H1 (cell line): ENCODE measurements around the gene IL17D. TPM values are rescaled to one million over a fixed set of nuclear protein-coding genes. Genes with fewer than 3 reads are reported as not detected.

Source experiments
- CTCF ChIA-PET: fragments of 300-600 bp; sonication (Branson Sonifier 250); formaldehyde crosslinking; loops from one replicate; lab custom pipeline; 2021; ENCODE audit not compliant: partially characterized antibody; lab: Charles Lee
- POLR2A ChIA-PET: fragments of 300-600 bp; sonication (Branson Sonifier 250); formaldehyde crosslinking; loops from one replicate; lab custom pipeline; 2021; ENCODE audit warnings: inconsistent platforms; ENCODE audit not compliant: partially characterized antibody; lab: Charles Lee
- DNase-seq, 2 experiments: peaks; one replicate each; pipeline versions ENCODE4 v3.0.0 to v3.0.0-alpha.2; 2010 to 2022; ENCODE audit warnings: low spot score in 2 of 2, low read depth in 1 of 2, mixed read lengths in 1 of 2
- FAIRE-seq: peaks from 2 replicates; lab custom pipeline; 2011; peaks lifted over from hg19 to GRCh38; lab: Jason Lieb, UNC
- H2AFZ ChIP-seq: 2 replicates; pipeline ENCODE4 v1.8.1; 2012; ENCODE audit warnings: low read length, inconsistent platforms
- H2AK5ac ChIP-seq: 2 replicates; pipeline ENCODE4 v1.6.1; 2013; ENCODE audit warnings: low read depth, low read length
- H2BK120ac ChIP-seq: replicated peaks from 2 replicates; pipeline ENCODE3; 2013; ENCODE audit warnings: low read depth, low read length, inconsistent platforms
- H2BK12ac ChIP-seq: 2 replicates; pipeline ENCODE4 v1.6.1; 2013; ENCODE audit warnings: low read depth, low read length
- H2BK15ac ChIP-seq: 2 replicates; pipeline ENCODE4 v1.6.1; 2013; ENCODE audit warnings: low read length
- H2BK20ac ChIP-seq: 2 replicates; pipeline ENCODE4 v1.6.1; 2013; ENCODE audit warnings: low read length
- H2BK5ac ChIP-seq: 2 replicates; pipeline ENCODE4 v1.6.1; 2013; ENCODE audit warnings: low read depth, low read length
- H3K14ac ChIP-seq: 2 replicates; pipeline ENCODE4 v1.6.1; 2013; ENCODE audit warnings: inconsistent platforms; ENCODE audit not compliant: insufficient read length
- H3K18ac ChIP-seq: 2 replicates; pipeline ENCODE4 v1.6.1; 2013; ENCODE audit warnings: low read length; ENCODE audit errors: extremely low read depth
- H3K23ac ChIP-seq: 2 replicates; pipeline ENCODE4 v1.6.1; 2013; ENCODE audit warnings: inconsistent platforms; ENCODE audit not compliant: insufficient read length
- H3K23me2 ChIP-seq: 2 replicates; pipeline ENCODE4 v1.6.1; 2013; ENCODE audit warnings: low read depth, low read length
- H3K27ac ChIP-seq: 2 replicates; pipeline ENCODE4 v1.6.1; 2011; ENCODE audit warnings: low read depth, low read length, inconsistent platforms
- H3K27me3 ChIP-seq, 4 experiments: replicated peaks in 1 of 4; 1 replicate in 1 of 4; 2 replicates in 3 of 4; pipeline versions ENCODE4 v1.6.1 to v1.8.1; 2011 to 2013; ENCODE audit warnings: low read length in 3 of 4, mild to moderate bottlenecking in 3 of 4, inconsistent platforms in 2 of 4, mixed read lengths in 2 of 4, moderate library complexity in 1 of 4; ENCODE audit not compliant: control insufficient read depth in 3 of 4, insufficient read depth in 3 of 4; ENCODE audit errors: extremely low read depth in 1 of 4
- H3K36me3 ChIP-seq, 4 experiments: 2 replicates each; pipeline versions ENCODE4 v1.6.1 to v1.8.1; 2011 to 2013; ENCODE audit warnings: mild to moderate bottlenecking in 4 of 4, low read length in 3 of 4, moderate library complexity in 2 of 4, control low read depth in 1 of 4, inconsistent platforms in 1 of 4; ENCODE audit not compliant: insufficient read depth in 4 of 4, control insufficient read depth in 2 of 4
- H3K4ac ChIP-seq: replicated peaks from 2 replicates; pipeline ENCODE3; 2013; ENCODE audit warnings: low read length, low read depth, mixed read lengths, inconsistent platforms; ENCODE audit not compliant: insufficient read length
- H3K4me1 ChIP-seq, 4 experiments: replicated peaks in 1 of 4; 1 replicate in 1 of 4; 2 replicates in 3 of 4; pipeline versions ENCODE4 v1.6.1 to v1.8.1; 2011 to 2013; ENCODE audit warnings: low read length in 3 of 4, inconsistent platforms in 2 of 4, mixed read lengths in 1 of 4; ENCODE audit not compliant: insufficient read depth in 4 of 4, control insufficient read depth in 3 of 4
- H3K4me2 ChIP-seq, 2 experiments: 2 replicates each; pipeline versions ENCODE4 v1.6.1 to v1.8.1; 2011 to 2013; ENCODE audit warnings: low read depth in 2 of 2, low read length in 2 of 2, control low read depth in 1 of 2, inconsistent platforms in 1 of 2, mild to moderate bottlenecking in 1 of 2; ENCODE audit not compliant: insufficient read depth in 1 of 2
- H3K4me3 ChIP-seq, 4 experiments: fragments of 200-600, 300-600 bp in 1 of 4; sonication (generic), shearing (Covaris generic), sonication (Bioruptor Twin) in 1 of 4; 2 replicates each; pipeline versions ENCODE4 v1.5.1 to v1.8.1; 2011 to 2016; ENCODE audit warnings: low read length in 4 of 4, low read depth in 3 of 4, control low read depth in 2 of 4, inconsistent platforms in 2 of 4, mild to moderate bottlenecking in 2 of 4, mixed read lengths in 1 of 4, moderate library complexity in 1 of 4; ENCODE audit not compliant: insufficient read depth in 2 of 4; ENCODE audit errors: extremely low read depth in 1 of 4
- H3K56ac ChIP-seq: replicated peaks from 2 replicates; pipeline ENCODE3; 2013; ENCODE audit warnings: low read depth, mild to moderate bottlenecking, mixed read lengths, low read length, inconsistent platforms; ENCODE audit not compliant: insufficient read length
- H3K79me1 ChIP-seq: 2 replicates; pipeline ENCODE4 v1.6.1; 2013; ENCODE audit warnings: low read depth, low read length, control low read depth
- H3K79me2 ChIP-seq, 2 experiments: 2 replicates each; pipeline versions ENCODE4 v1.6.1 to v1.8.1; 2012 to 2013; ENCODE audit warnings: low read length in 2 of 2, mild to moderate bottlenecking in 2 of 2, inconsistent platforms in 1 of 2; ENCODE audit not compliant: insufficient read depth in 2 of 2, control insufficient read depth in 1 of 2
- H3K9ac ChIP-seq, 4 experiments: replicated peaks in 1 of 4; 1 replicate in 1 of 4; 2 replicates in 3 of 4; pipeline versions ENCODE4 v1.6.1 to v1.8.1; 2011 to 2013; ENCODE audit warnings: low read depth in 3 of 4, low read length in 3 of 4, control low read depth in 2 of 4, mild to moderate bottlenecking in 2 of 4, moderate library complexity in 2 of 4, inconsistent platforms in 1 of 4; ENCODE audit errors: extremely low read depth in 1 of 4
- H3K9me3 ChIP-seq, 2 experiments: 2 replicates each; pipeline versions ENCODE4 v1.6.1 to v1.8.1; 2012 to 2013; ENCODE audit warnings: mild to moderate bottlenecking in 2 of 2, moderate library complexity in 2 of 2, control low read depth in 1 of 2, inconsistent platforms in 1 of 2, low read depth in 1 of 2, low read length in 1 of 2, mixed read lengths in 1 of 2; ENCODE audit not compliant: insufficient read depth in 2 of 2
- H4K20me1 ChIP-seq, 2 experiments: replicated peaks in 1 of 2; 2 replicates each; pipeline versions ENCODE3 to v1.8.1; 2011 to 2013; ENCODE audit warnings: inconsistent platforms in 2 of 2, low read length in 2 of 2, mild to moderate bottlenecking in 1 of 2; ENCODE audit not compliant: insufficient read depth in 2 of 2, control insufficient read depth in 1 of 2
- H4K5ac ChIP-seq: 2 replicates; pipeline ENCODE4 v1.6.1; 2013; ENCODE audit warnings: low read length, low read depth, mixed read lengths, inconsistent platforms; ENCODE audit not compliant: insufficient read length
- H4K8ac ChIP-seq: 2 replicates; pipeline ENCODE4 v1.8.0; 2013; ENCODE audit warnings: mild to moderate bottlenecking, moderate library complexity, low read length, inconsistent platforms; ENCODE audit not compliant: insufficient read depth; ENCODE audit errors: extremely low read depth
- H4K91ac ChIP-seq: replicated peaks from 2 replicates; pipeline ENCODE3; 2013; ENCODE audit warnings: low read length, mixed read lengths, inconsistent platforms; ENCODE audit not compliant: insufficient read length
- CHD2 ChIP-seq: IDR thresholded peaks from 2 replicates; pipeline ENCODE4 v1.6.1; 2012; ENCODE audit warnings: low read length, improper control_type of control experiment
- GABPA ChIP-seq: IDR thresholded peaks from 2 replicates; pipeline ENCODE4 v1.6.1; 2011; ENCODE audit warnings: mild to moderate bottlenecking, low read length, moderate library complexity, borderline replicate concordance; ENCODE audit not compliant: insufficient read depth
- HDAC2 ChIP-seq, 2 experiments: fragments of 300-600 bp in 1 of 2; sonication (generic) in 1 of 2; IDR thresholded peaks; 2 replicates each; pipeline ENCODE4 v1.6.1; 2011 to 2012; ENCODE audit warnings: low read depth in 2 of 2, low read length in 2 of 2, mild to moderate bottlenecking in 2 of 2, moderate library complexity in 2 of 2, borderline replicate concordance in 1 of 2, inconsistent platforms in 1 of 2
- KDM1A ChIP-seq: fragments of 200-600, 300-600 bp; sonication (generic); IDR thresholded peaks from 2 replicates; pipeline ENCODE4 v1.7.1; 2016; ENCODE audit warnings: mild to moderate bottlenecking, low read length, borderline replicate concordance
- MAFK ChIP-seq: IDR thresholded peaks from 2 replicates; pipeline ENCODE4 v1.6.1; 2012; ENCODE audit warnings: low read depth, mild to moderate bottlenecking, improper control_type of control experiment, low read length
- POLR2AphosphoS5 ChIP-seq: IDR thresholded peaks from 2 replicates; pipeline ENCODE4 v1.6.1; 2011; ENCODE audit warnings: low read depth, low read length
- RXRA ChIP-seq: IDR thresholded peaks from 2 replicates; pipeline ENCODE4 v1.6.1; 2011; ENCODE audit warnings: low read depth, mild to moderate bottlenecking, low read length, moderate library complexity; ENCODE audit not compliant: insufficient read depth
- SUZ12 ChIP-seq: fragments of 200-600 bp; sonication (generic); IDR thresholded peaks from 2 replicates; pipeline ENCODE4 v1.6.1; 2012; ENCODE audit warnings: mild to moderate bottlenecking, inconsistent platforms, low read length, moderate library complexity, mixed read lengths
- WGBS, 2 experiments: shearing (Covaris generic) in 1 of 2; methylation state at CpG; one replicate each; pipeline versions ENCODE4 v1.1.6 to v1.1.7; 2013 to 2015; ENCODE audit warnings: low lambda C conversion rate in 2 of 2, mixed read lengths in 2 of 2, inconsistent platforms in 1 of 2, low coverage in 1 of 2, missing lambda C conversion rate in 1 of 2; ENCODE audit not compliant: insufficient replicate concordance in 2 of 2, insufficient coverage in 1 of 2, insufficient read length in 1 of 2; ENCODE audit errors: extremely low coverage in 1 of 2, missing lambda C conversion rate in 1 of 2; 5-methylcytosine and 5-hydroxymethylcytosine counted together
- polyA plus RNA-seq, 7 experiments: library from polyadenylated mRNA; depleted of rRNA in 3 of 7; stranded (reverse) in 5 of 7; unstranded in 2 of 7; fragments of >200 nt in 5 of 7; fragments of 200-250 nt in 2 of 7; gene quantifications; 1 replicate in 5 of 7; 2 replicates in 1 of 7; 4 replicates in 1 of 7; pipeline versions ENCODE4 v1.2.1 to v1.2.3, GENCODE V29; 2011 to 2013; ENCODE audit warnings: missing spikeins in 2 of 7, mixed read lengths in 2 of 7
- total RNA-seq: library from RNA; stranded (reverse); fragmentation: NEBNext Ultra II Directional; extraction: Animal tissue kit (Norgen Biotek cat#: 25700); gene quantifications from 2 replicates; pipeline ENCODE4 v1.2.1, GENCODE V29; 2021

Gene IL17D
- total and polyA plus RNA-seq, 2 of the 8 experiments (the other 6 are each of a cell fraction or from before 2014, with no cell fraction given), result 0.56 to 0.59 TPM

DNA sequence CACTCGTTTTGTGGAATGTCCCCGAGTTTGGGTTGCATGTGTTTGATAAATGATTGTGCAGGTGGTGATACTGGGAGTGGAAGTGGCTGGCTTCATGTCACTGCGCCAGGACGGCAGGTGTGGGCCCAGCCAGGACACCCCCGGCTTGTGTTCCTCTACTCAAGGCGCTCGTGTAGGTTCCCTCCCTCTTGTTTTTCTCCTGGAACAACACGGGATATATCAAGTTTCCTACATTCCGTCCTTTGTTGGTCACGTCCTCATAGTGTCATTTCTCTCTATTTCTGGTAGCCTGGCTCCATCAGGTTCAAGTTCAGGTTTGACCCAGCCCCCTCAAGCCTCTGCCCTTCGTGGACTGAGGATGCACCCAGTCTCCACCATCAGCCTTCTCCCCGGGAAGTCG is 16.3 kb downstream of the IL17D start:
- DNase-seq, result no peak
- Histone ChIP-seq H3K36me3 (no peaks in the 10 kb centered on the region), H3K79me2 (no peaks in the 10 kb centered on the region), H3K9ac (no peak overlapping the region), H3K27ac (no peak overlapping the region), H3K18ac (no peak overlapping the region), H3K14ac (no peak overlapping the region), H4K5ac (no peak overlapping the region), H3K4ac (no peak overlapping the region), H2BK120ac (no peak overlapping the region), H2AK5ac (0 out of 2 replicates have a peak overlapping the region, but pooled peaks have one; percentile 4), H2BK12ac (0 out of 2 replicates have a peak overlapping the region, but pooled peaks have one; percentile 27), H4K20me1 (peaks cover 0 to 10% of the 10 kb centered on the region in 2 experiments), H3K27me3 (peaks cover 2 to 29% (median 18%) of the 10 kb centered on the region in 4 experiments; a peak in 6 of 7 replicates), H4K91ac (no peak overlapping the region), H3K9me3 (no peaks in the 10 kb centered on the region; a peak in 1 of 4 replicates), H3K4me1 (peaks cover 0 to 3% (median 0%) of the 10 kb centered on the region in 4 experiments; a peak in 3 of 7 replicates), H3K4me2 (no peak overlapping the region), H2AFZ (no peak overlapping the region), H3K23ac (no peak overlapping the region), H2BK20ac (no peak overlapping the region), H3K23me2 (peaks cover 15% of the 10 kb centered on the region), H3K79me1 (no peaks in the 10 kb centered on the region), H2BK15ac (no peak overlapping the region), H4K8ac (no peak overlapping the region), H2BK5ac (no peak overlapping the region), H3K4me3 (no peak overlapping the region), H3K56ac (no peak overlapping the region)
- TF ChIP-seq HDAC2 (IDR thresholded peaks at IDR 0.05; ENCODE audit: borderline replicate concordance in 1 of 2, low read depth in 2 of 2, low read length in 2 of 2), result no peak
- no peak for TF ChIP-seq RXRA
- TF ChIP-seq CHD2, result no peak
- no peak for TF ChIP-seq MAFK
- no peak for TF ChIP-seq POLR2AphosphoS5
- TF ChIP-seq GABPA, result no peak
- no peak for TF ChIP-seq SUZ12
- TF ChIP-seq KDM1A, result no peak
- no peak for FAIRE-seq
- CTCF ChIA-PET, result interaction anchor here (1.3 kb wide), 2 partner anchors 60 to 225 kb away, joined by 3 to 4 read pairs; no protein-coding TSS in a partner anchor
- POLR2A ChIA-PET, result no interaction called here
- 87% methylated on average over 13 of the region's 13 CpGs; no CpG with 5 or more reads in 1 of the 2 experiments for WGBS, 2 experiments
